Skin epidermis (tissue), 12 donors: ENCODE data around the gene MTREX.
A peak's percentile ranks its signal among the peaks of the same experiment; 100 is the strongest.

ENCODE experiments used
- H3K27ac ChIP-seq, 21 experiments: fragments of 200-600 bp; sonication (generic) in 11 of 21; one replicate each; pipeline ENCODE4 v1.5.0; 2020; ENCODE audit warnings: mild to moderate bottlenecking in 3 of 21, inconsistent platforms in 2 of 21, moderate library complexity in 2 of 21
- H3K4me3 ChIP-seq, 7 experiments: fragments of 200-600 bp; sonication (generic) in 2 of 7; one replicate each; pipeline ENCODE4 v1.5.0; 2020; ENCODE audit warnings: inconsistent platforms in 2 of 7, mild to moderate bottlenecking in 2 of 7, moderate library complexity in 1 of 7

MTREX gene

GRCh38 chr5:55371145-55371544, 63.4 kb downstream of the MTREX start:
- Histone ChIP-seq H3K27ac (no peak overlapping the region), H3K4me3 (no peak overlapping the region)

- H3K4me3 ChIP-seq, result no peak overlapping the region
These were observed 64.5 kb downstream of the MTREX start for GRCh38 chr5:55372130-55372925.

GRCh38 chr5:55377810-55378209, 70.0 kb downstream of the MTREX start:
- H3K27ac ChIP-seq, result no peak overlapping the region

More at GRCh38 chr5:55372130-55372925, 64.5 kb downstream of the MTREX start:
- no peak overlapping the region for H3K27ac ChIP-seq

GRCh38 chr5:55383254-55383653, 75.5 kb downstream of the MTREX start:
- no peak overlapping the region for H3K27ac ChIP-seq
- no peak overlapping the region for H3K4me3 ChIP-seq

More at GRCh38 chr5:55377810-55378209, 70.0 kb downstream of the MTREX start:
- H3K4me3 ChIP-seq, result no peak overlapping the region

GRCh38 chr5:55384072-55384471, 76.3 kb downstream of the MTREX start:
- H3K4me3 ChIP-seq, result no peak overlapping the region
- H3K27ac ChIP-seq, result no peak overlapping the region

GRCh38 chr5:55385227-55385626, 77.4 kb downstream of the MTREX start:
- Histone ChIP-seq H3K4me3 (no peak overlapping the region), H3K27ac (no peak overlapping the region)

- H3K4me3 ChIP-seq, result no peak overlapping the region
- H3K27ac ChIP-seq, result no peak overlapping the region
These were observed 78.1 kb downstream of the MTREX start for GRCh38 chr5:55385846-55386245.

- no peak overlapping the region for H3K4me3 ChIP-seq
- no peak overlapping the region for H3K27ac ChIP-seq
These were observed 78.6 kb downstream of the MTREX start for GRCh38 chr5:55386356-55386755.

GRCh38 chr5:55387865-55388264, 80.1 kb downstream of the MTREX start:
- H3K4me3 ChIP-seq, result no peak overlapping the region
- no peak overlapping the region for H3K27ac ChIP-seq

GRCh38 chr5:55391707-55392106, 83.9 kb downstream of the MTREX start:
- no peak overlapping the region for H3K4me3 ChIP-seq
- H3K27ac ChIP-seq, result no peak overlapping the region

GRCh38 chr5:55392669-55393068, 84.9 kb downstream of the MTREX start:
- Histone ChIP-seq H3K4me3 (no peak overlapping the region), H3K27ac (no peak overlapping the region)

GRCh38 chr5:55393501-55394175, 85.8 kb downstream of the MTREX start:
- no peak overlapping the region for H3K4me3 ChIP-seq
- no peak overlapping the region for H3K27ac ChIP-seq

GRCh38 chr5:55402199-55402598, 94.4 kb downstream of the MTREX start:
- no peak overlapping the region for H3K4me3 ChIP-seq
- no peak overlapping the region for H3K27ac ChIP-seq

- peak overlapping the region in 1 of 21 experiments; percentile 13 for H3K27ac ChIP-seq
- no peak overlapping the region for H3K4me3 ChIP-seq
These were observed 98.5 kb downstream of the MTREX start for GRCh38 chr5:55406292-55406691.

- H3K4me3 ChIP-seq, result no peak overlapping the region
- no peak overlapping the region for H3K27ac ChIP-seq
These were observed 99.4 kb downstream of the MTREX start for GRCh38 chr5:55407059-55407684.

- no peak overlapping the region for H3K27ac ChIP-seq
- H3K4me3 ChIP-seq, result no peak overlapping the region
These were observed 100.2 kb downstream of the MTREX start for GRCh38 chr5:55407984-55408383.

GRCh38 chr5:55409775-55410174, 102.0 kb downstream of the MTREX start:
- Histone ChIP-seq H3K27ac (no peak overlapping the region), H3K4me3 (no peak overlapping the region)

- Histone ChIP-seq H3K4me3 (no peak overlapping the region), H3K27ac (no peak overlapping the region)
These were observed 103.1 kb downstream of the MTREX start for GRCh38 chr5:55410845-55411244.

GRCh38 chr5:55411876-55412275, 104.1 kb downstream of the MTREX start:
- Histone ChIP-seq H3K4me3 (no peak overlapping the region), H3K27ac (no peak overlapping the region)

- no peak overlapping the region for H3K4me3 ChIP-seq
- H3K27ac ChIP-seq, result no peak overlapping the region
These were observed 105.9 kb downstream of the MTREX start for GRCh38 chr5:55413644-55414043.

GRCh38 chr5:55415071-55415470, 107.3 kb downstream of the MTREX start:
- H3K27ac ChIP-seq, result no peak overlapping the region

More at GRCh38 chr5:55415071-55415470, 107.3 kb downstream of the MTREX start:
- no peak overlapping the region for H3K4me3 ChIP-seq
